Fibroblast of pulmonary artery (primary cell): Measurements from ENCODE around the gene SUN1.

Experiments
- DNase-seq: peaks from one replicate; pipeline ENCODE4 v3.0.0-alpha.2; 2010; ENCODE audit warnings: low read depth
- H3K4me3 ChIP-seq: replicated peaks from 2 replicates; pipeline ENCODE4 v1.5.1; 2011; ENCODE audit warnings: low read depth, mild to moderate bottlenecking, control low read depth, low read length, moderate library complexity
- TF ChIP-seq, protein P1 (sequence below): IDR thresholded peaks from 2 replicates; pipeline ENCODE4 v1.5.1; 2011; ENCODE audit warnings: mild to moderate bottlenecking, control low read depth, low read length, inconsistent platforms; ENCODE audit errors: missing control alignments

Gene SUN1

GRCh38 chr7:880450-880849, 48.2 kb downstream of the SUN1 start:
- TF ChIP-seq, protein P1, sequence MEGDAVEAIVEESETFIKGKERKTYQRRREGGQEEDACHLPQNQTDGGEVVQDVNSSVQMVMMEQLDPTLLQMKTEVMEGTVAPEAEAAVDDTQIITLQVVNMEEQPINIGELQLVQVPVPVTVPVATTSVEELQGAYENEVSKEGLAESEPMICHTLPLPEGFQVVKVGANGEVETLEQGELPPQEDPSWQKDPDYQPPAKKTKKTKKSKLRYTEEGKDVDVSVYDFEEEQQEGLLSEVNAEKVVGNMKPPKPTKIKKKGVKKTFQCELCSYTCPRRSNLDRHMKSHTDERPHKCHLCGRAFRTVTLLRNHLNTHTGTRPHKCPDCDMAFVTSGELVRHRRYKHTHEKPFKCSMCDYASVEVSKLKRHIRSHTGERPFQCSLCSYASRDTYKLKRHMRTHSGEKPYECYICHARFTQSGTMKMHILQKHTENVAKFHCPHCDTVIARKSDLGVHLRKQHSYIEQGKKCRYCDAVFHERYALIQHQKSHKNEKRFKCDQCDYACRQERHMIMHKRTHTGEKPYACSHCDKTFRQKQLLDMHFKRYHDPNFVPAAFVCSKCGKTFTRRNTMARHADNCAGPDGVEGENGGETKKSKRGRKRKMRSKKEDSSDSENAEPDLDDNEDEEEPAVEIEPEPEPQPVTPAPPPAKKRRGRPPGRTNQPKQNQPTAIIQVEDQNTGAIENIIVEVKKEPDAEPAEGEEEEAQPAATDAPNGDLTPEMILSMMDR = no peak
- no peak overlapping the region for H3K4me3 ChIP-seq
- no peak for DNase-seq

DNA sequence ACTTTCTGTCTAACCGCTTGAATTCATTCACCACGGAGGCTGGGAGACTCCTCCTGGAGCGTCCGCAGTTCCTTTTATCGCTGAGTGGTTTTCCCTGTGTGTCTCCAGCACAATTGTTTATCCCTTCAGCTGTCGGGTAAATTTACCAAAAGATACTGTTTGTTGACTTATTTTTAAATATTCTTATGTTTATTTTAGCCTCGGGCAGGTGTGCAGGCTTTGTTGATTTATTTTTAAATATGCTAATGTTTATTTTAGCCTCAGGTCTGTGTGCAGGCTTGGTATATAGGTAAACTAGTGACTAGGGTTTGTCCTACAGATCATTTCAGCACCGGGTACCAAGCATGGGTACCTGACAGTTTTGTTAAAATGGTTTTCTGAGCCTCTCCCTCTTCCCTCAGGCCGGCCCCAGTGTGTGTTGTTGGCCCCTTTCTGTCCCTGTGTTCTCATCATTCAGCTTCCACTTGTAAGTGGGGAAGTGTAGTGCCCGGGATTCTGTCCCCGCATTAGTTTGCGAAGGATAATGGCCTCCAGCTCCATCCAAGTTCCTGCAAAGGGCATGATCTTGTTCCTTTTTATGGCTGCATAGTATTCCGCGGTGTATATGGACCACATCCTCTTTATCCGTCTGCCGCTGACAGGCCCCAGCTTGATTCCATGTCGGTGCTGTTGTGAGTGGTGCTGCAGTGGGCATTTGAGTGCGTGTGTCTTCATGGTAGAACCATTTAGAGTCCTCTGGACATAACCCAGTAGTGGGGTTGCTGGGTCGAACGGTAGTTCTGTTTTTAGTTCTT, 49.4 kb downstream of the SUN1 start:
- TF ChIP-seq, protein P1 = no peak
- no peak for DNase-seq
- no peak overlapping the region for H3K4me3 ChIP-seq

- H3K4me3 ChIP-seq = no peak overlapping the region
- DNase-seq = no peak
- TF ChIP-seq, protein P1 = no peak
Measured at GRCh38 chr7:882336-883035, 50.2 kb downstream of the SUN1 start.

GRCh38 chr7:883055-884021, 51.1 kb downstream of the SUN1 start:
- no peak for DNase-seq
- H3K4me3 ChIP-seq = no peak overlapping the region

GRCh38 chr7:884191-885003, 52.1 kb downstream of the SUN1 start:
- DNase-seq = no peak
- TF ChIP-seq, protein P1 = no peak
- H3K4me3 ChIP-seq = no peak overlapping the region

More at GRCh38 chr7:883055-884021, 51.1 kb downstream of the SUN1 start:
- TF ChIP-seq, protein P1 = no peak
